ENCODE results near the gene GAL.

Gene GAL

GRCh38 chr11:68714060-68714856, 29.9 kb downstream of the GAL start:
- DNase-seq = no peak

- DNase-seq = no peak
These were observed 31.2 kb downstream of the GAL start for GRCh38 chr11:68715456-68716122.

- DNase-seq = no peak
These were observed 36.7 kb downstream of the GAL start for GRCh38 chr11:68721075-68721474.

GRCh38 chr11:68722143-68722542, 37.8 kb downstream of the GAL start:
- no peak for DNase-seq

GRCh38 chr11:68724293-68724692, 39.9 kb downstream of the GAL start:
- no peak for DNase-seq

- no peak for DNase-seq
These were observed 43.4 kb downstream of the GAL start for GRCh38 chr11:68727783-68728182.

DNA sequence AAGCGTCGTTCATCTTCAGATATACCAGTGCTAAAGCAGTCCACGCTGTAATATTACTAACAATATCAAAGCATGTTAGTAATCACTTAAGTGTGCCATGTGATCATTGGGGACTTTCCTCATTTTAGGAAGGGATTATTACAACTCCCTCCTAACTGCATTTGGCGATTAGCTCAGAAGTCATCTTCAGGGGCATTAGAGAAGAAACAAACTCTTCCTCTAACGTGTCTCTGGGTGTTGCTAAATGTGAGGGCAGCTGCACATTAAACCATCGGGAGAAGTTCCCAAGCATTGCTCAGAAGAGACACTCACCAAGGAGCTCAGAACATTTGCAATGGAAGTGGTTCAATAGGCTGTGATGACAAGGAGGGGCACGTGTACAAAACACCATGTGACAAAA, 49.8 kb downstream of the GAL start:
- no peak for DNase-seq

GRCh38 chr11:68735125-68735524, 50.8 kb downstream of the GAL start:
- DNase-seq = no peak

- no peak for DNase-seq
These were observed 51.3 kb downstream of the GAL start for GRCh38 chr11:68735646-68736045.

All from kidney glomerular epithelial cell (primary cell).